Glomerular endothelial cell (primary cell): ENCODE data around the gene CACNB1. TPM values are rescaled to one million over a fixed set of nuclear protein-coding genes. Genes with fewer than 3 reads are reported as not detected.
A peak's percentile ranks its signal among the peaks of the same experiment; 100 is the strongest.

ENCODE experiments used
- DNase-seq: peaks from one replicate; pipeline ENCODE4 v3.0.0-alpha.2; 2011; ENCODE audit warnings: low read depth, low spot score; ENCODE audit errors: extremely low read depth
- total RNA-seq: library from RNA; depleted of rRNA; stranded (reverse); fragments of >200 nt; gene quantifications from 2 replicates; pipeline ENCODE4 v1.2.3, GENCODE V29; 2015

CACNB1 gene
- 4.4 and 6.6 TPM in 2 replicates for total RNA-seq

DNA sequence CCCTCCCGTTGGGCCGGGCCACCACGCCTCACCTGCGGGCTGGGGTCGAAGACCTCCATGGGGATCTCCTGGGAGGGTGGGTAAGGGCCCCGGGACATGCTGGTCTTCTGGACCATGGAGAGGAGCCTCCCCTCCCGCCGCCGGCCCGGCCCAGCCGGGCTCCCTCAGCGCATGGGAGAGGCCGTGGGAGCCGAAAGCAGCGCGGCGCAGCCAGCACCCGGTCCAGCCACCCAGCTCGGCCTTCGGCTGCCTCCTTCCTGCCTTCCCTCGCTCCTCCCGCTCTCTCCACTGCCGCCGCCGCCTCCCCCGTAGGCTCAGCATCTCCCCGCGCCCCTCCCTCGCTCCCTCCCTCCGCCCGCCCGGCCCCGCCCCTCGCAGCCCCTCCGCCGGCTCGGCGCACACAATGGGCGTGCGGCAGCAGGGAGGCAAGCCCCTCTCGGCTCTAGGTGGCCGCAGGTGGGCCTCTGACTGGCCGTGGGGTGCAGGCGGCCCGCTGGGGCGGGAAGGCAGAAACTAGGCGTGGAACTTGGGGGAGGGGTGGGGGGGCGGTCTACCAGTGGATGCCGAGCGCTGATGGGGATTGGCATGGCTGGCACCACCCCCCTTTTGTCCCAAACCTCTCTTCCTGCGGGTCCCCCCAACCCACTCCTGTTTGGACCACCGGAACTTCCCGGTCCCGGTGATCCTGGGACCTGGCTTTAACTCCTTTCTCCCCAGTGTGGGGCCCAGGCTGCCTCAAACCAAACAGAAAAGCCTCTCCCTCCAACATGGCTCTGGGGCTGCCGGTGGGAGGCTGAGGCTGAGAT lies at the start of gene CACNB1:
CACNB1 (minus strand) TSS at position 290 of the 806 bp plus-strand sequence; CDS start at position 116, 174 bp downstream.
- no peak for DNase-seq

DNA sequence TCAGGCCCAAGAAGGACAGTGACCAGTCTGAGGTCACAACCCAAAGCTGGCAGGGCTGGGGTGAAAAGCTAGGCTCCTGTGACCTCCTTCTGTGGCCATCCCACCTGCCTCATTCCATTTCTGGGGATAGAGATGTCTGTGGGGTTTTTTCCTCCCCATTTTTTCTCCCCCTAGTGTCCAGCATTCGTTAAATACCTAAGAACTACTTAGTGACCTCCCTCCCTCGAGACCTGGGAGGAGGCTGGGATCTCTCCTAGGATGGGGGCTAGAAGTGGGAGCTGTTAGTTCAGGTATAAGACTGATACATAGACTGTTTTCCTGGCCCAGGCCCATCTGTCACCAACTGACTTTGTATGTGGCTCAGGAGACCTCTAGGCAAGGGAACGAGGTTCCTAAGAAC lies 48.8 kb upstream of the CACNB1 start:
- no peak for DNase-seq

DNA sequence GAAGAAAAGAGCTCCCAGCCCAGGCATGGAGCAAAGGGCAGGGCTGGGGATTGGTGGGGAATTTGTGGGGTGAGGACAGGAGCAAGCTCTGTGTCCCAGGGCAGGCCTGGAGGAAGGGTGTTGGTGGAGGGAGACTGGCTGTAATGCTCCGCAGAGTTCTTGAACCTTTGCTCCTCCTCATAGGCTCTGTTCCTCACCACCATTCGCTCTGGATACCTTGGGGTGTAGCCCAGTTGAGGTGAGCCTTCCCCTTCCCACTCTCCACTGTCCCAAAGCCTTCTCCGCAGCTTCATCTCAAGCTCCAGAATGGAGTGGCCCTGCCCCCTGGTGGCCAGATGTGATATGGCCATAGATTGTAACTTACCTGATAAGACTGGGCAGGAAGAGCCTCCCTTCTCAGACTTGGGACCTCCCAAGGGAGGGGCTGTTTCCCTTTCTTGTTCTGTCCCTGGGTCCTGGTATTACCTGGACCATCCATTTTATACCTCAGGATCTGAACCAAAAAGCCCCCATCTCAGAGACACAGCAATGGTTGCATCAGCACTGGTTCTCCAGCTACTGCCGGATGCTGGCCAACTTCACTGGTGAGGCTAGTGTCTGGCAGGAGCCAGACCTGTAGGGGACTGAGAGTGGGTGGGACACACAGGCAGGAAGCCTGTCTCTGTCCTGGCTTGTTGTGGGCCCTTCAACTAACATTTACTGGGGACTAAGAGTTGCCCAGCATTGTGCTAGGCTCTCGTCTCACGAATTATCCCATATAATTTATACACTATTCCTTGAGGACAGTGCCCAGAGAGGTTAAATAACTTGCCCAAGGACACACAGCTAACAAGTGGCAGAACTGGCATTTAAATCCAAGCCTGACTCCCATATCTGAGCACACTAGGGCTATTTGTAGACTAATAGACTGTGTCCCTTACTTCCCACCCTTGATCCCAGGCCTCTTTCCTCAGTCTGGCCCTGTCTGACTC lies 47.4 kb upstream of the CACNB1 start:
- peak; percentile 61 for DNase-seq

DNA sequence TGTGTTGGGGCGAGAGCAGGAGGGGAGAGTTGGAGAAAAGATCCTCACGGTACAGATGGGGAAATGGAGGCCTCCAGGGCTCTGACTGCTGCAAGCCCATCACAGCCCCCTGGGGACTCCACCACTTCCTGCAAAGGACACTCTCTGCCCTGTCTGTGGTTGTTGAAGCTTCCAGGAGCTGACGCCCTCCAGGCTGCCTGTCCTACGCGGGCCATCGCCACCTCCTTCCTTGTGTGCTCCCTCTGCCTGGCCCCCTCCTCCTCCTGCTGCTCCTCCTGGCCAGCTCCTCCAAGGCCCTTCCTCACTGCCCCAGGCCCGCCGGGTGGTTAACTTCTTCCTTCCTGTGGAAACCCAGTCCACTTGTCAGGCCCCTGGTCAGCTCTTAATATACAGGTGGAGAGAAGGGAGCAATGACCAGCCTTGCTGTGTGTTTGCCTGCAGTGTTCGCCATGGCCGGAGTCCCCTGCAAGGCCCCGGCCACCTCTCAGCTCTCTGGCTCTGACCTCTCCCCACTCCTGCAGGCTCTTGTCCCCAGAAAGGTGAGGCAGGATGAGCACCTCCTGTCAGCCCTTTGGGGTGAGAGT lies 46.6 kb upstream of the CACNB1 start:
- no peak for DNase-seq

DNA sequence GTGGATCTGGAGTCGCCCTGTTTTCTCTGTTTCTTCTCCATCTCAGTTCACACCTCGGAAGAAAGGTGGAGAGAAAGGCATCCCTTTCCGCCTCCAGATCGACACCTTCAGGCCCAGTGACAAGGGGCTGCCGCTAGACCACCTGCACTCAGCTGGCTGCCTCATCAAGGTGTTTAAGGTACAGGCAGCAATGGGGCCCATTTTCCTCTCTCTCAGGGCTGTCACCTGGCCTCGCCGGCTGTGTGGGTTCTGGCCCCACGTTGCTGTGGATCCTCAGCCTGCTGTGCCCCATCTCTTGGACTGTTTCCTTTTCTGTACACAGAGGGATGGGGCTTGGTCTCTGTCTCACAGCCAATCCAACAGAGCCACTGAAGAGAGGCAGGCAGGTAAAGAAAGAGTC lies 45.7 kb upstream of the CACNB1 start:
- no peak for DNase-seq

DNA sequence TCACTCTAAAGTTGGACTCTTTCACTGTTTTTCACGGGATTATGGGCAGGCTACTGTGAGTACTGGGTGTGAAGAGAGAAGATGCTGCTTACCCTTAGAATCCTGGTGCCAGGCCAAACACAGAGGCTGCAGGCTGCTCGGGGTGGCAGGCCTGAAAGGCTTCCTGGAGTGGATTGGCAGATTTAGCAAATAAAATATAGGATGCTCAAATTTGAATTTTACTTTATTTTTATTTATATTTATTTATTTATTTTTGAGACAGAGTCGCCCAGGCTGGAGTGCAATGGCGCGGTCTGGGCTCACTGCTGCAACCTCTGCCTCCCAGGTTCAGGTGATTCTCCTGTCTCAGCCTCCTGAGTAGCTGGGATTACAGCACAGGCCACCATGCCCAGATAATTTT lies 43.2 kb upstream of the CACNB1 start:
- no peak for DNase-seq

DNA sequence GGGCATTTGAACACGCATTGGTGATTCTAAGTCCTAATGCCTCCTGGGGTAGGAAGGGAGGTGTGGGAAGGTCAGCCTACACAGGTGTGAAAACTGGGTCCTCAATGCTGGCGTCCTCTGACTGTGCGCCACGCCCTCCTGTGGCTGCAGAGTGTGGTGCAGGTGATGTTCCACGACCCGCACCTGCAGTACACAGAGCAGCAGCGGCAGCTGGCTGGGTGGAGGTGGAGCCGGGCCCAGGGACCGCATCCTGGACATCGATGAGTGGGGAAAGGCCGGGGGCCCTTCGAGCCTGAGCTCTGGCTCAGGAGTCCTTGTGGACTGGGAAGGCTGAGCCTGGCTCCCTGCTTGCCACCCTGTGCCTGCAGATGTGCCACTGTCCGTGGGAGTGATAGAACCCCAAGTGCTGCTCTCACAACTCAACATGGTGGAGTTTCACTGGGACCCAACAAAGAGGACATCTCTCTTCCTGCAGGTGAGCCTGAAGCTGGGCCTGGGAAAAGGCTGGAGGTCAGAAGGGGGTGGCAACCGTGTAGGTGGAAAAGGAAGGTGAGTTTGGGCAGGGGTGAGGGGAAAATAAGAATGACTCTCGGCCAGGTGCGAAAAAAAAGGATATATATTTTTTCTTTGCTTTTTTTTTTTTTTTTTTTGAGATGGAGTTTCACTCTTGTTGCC lies 42.3 kb upstream of the CACNB1 start:
- no peak for DNase-seq

DNA sequence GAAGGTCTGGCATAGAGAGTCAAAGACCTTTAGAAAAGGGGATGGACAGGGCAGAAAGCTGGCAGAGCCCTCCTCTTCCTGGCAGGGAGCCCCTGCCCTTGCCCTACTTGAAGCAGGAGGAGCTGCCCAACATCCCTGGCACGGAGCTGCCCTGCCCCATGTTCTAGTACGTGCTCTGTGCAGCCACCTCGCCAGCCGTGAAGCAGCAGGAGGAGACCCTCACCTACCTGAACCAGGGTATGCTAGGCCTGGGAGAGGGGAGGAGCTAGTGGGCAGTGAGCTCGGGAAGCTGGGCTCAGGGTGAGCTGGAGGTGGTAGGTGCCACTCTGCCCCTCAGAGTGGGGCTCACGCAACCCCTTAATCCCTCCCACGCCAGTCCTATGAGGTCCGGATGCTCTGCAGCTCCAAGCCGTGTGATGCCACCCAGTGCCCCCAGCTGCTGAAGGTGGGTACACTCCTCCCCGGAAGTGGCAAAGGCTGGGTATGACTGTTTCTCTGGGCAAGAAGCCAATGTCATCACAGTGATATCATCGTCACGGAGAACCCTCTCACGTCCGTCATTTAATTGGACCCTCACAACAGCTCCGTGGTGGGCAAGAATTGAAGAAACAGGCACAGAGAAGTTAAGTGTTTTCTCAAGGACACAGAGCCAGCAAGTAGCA lies 41.0 kb upstream of the CACNB1 start:
- DNase-seq, result no peak

DNA sequence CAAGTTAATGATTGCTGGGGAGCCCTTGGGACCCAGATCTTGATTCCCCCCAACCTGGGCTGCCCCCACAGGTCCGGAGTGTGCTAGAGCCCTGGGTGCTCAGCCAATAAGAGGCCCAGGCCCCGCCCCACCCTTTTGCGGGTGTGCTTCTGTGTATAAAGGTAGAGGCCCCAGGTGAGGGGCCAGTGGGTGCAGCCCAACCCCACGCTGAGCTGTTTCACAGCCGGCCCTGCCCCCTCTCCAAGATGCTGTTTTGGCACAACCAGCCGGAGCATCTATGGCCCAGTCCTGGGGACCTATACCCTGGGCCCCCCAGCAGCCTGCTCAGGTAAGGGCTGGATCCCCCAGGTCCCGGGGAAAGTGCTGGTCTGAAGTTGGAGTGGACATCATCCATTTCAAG lies 40.1 kb upstream of the CACNB1 start:
- DNase-seq, result no peak

DNA sequence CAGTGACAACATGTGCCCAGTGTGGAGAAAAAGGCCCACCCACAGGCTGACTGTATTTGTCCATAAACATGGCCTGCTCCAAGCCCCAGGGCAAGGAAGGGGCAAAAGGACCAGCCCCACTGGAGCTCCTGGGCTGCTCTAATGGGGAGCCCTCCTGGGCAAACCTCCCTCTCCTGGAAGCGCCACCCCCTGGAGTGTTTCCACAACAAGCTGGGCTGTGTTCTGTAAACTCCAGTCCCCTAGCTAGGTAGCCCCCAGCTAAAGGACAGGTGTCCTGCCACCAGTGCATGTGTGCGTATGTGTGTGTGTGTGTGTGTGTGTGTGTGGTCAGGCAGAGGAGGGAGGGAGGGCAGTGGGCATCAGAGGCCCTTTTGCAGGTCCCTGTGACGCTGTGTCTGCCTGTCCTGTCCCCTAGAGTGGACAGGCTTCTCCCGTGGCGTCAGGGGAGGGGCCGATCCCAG lies 39.5 kb upstream of the CACNB1 start:
- no peak for DNase-seq

DNA sequence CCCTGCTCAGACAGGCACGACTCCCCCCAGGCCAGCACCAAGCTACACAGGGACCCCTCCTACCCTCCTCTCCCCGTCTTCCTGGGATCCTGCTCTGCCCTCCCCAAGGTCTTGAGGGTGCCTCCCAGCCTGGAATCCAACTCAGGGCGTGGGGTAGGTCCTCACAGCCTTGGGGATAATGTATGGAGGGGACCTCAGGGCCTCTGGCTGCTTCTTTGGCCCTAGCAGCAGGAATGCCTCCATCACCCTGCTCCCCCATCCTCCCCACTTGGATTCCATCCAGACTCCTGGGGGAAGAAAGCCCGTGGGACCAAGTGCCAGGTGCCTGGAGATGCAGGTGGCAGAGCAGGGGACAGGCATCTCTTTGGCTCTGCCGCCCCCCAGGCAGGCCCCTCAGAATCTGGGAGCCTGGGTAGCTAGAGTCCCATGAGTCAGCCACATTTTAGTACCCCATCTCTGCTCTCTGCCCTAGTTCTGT lies 39.0 kb upstream of the CACNB1 start:
- DNase-seq, result no peak

DNA sequence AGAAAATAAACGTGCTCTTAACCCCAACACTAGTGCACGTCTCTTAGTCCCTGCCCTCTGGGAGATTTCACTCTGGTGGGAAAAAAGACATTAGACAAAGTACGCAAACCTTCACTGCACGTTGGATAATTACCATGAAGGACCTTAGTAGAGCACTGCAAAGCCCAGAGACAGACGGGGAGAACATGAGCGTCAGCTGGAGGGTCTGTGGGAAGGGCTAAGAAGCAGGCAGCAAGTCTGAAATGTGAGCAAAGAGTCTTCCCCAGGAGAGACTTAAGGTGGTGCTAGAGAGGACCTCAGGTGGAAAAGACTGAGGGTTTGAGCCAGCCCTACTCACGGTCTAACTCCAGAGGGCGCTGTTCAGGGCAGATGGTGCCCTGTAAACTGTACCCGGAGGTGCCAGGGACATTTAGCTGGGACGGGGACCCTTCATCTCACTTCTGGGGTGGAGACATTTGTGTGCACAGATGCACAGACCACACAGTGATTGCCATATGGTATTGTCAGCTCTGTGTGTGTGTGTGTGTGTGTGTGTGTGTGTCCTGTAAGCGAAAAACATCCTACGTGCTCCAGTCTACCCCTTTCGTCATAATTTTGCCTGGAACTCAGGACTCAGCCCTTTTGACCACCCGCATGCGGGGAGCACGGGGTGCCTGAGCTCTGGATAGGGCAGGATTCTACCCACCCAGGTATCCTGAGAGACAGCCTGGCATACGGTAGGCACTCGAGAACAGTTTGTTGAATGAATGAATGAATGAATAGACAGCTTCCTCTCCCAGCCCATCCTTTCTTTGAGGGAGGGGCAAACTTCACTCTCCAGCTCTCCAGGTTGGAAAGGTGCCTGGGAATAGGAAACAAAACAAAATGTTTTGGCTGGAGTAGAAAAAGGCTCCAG lies 38.3 kb upstream of the CACNB1 start:
- DNase-seq, result peak; percentile 34

DNA sequence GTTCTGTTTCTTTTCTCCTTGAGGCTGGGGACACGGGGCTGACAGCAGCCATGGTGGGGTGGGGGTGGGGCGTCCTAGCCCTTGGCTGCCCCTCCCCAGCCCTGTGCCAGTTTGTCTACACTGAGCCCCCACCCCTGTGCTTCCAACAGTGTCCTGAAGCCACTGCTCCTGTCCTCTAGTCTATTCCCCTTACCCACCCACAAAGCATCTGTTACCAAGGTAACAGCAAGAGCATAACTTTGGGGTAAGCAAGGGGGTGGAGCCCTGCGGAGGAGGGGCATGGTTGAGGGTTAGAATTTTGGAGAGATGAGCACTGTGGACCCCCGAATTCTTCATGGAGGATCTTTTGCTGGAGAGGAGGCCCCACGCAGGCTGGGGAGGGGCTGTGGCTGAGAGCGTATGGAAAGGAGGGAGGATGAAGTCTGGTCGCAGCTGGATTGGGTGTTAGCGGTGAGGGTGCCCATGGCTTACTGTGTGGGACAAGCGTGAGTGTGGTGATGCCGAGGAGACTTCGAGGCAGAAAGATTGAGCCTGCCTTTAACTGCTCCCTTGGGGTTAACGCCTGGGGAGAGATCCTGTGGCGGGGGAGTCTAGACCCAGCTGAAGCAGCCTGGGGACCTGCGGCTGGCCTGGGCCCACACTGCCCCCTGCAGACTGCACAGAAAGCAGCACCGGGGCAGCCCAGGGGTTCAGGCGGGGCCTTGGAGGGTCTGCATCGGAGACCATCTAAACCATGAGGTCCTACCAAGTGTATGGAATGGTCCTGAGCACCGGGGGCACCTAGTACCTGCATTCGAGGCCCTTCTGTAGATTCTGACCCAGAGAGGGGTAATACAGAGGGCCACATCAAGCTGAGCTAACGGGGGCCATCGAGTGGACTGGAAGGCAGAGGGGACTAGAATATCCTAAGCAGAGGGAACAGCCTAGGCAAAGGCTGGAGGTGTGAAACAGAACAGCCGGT lies 34.4 kb upstream of the CACNB1 start:
- DNase-seq, result no peak

DNA sequence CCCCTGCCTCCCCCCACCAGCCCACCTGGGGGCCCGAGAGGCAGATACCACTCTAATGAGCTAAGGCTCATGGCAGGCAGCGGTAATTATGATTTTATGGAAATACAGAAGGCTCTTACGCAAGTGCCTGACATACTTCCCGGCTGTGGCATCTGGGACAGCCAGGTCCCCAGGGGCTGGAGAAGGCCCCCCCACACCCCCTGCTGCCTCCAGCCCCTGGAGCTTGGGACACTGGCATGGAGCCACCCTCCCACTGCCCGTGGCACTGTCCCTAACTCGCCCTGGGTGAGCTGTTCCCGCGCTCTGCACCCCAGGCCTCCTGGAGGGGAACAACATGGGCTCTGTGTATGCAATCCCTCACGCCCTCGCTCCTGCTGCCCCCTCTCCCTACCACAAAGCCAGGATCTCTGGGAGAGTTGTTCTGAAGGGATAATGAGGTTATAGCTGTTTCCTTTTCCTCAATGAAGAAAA lies 33.7 kb upstream of the CACNB1 start:
- DNase-seq, result no peak

DNA sequence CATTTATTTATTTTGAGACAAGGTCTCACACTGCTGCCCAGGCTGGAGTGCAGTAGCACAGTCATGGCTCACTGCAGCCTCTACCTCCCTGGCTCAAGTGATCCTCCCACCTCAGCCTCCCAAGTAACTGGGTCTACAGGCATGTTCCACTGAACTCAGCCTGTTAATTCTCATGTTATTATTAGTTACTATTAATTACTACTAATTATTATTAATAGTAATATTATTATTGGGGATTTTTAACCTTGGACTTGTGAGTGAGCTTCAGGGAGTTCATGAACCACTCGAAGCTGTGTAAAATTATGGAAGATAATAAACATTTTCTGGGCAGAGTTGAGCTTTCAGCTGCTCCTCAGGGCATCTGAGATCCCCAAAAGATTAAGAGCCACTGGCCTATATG lies 32.9 kb upstream of the CACNB1 start:
- no peak for DNase-seq

DNA sequence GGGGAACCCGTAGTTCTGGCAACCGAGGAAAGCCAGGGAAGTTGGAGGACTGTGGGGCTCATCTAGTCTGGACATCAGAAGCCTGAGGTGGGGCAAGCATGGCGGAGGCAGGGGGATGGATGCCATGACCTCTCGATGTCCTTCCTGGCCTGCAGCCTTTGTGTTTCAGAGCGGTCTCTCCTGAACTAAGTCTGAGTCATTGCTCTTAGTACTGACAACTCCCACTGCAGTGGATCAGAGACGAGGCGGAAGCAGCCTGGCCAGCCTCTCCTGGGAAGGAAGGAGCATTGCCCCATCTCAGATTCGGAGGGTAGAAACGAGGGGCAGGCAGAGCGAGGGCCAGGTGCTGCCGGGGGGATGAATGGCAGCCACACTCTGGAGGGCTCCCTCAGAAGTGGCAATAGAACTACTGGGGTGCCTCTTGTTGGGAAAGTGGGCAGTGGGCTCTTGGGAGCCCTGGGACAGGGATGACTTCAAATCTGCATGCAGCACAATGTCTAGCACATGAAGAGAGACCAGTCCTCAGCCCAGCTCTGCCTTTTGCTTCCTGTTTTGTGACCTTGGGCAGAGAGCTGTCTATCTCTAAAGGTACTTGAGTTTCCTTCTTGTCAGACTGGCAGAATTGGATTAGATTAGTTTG lies 31.9 kb upstream of the CACNB1 start:
- DNase-seq, result no peak

DNA sequence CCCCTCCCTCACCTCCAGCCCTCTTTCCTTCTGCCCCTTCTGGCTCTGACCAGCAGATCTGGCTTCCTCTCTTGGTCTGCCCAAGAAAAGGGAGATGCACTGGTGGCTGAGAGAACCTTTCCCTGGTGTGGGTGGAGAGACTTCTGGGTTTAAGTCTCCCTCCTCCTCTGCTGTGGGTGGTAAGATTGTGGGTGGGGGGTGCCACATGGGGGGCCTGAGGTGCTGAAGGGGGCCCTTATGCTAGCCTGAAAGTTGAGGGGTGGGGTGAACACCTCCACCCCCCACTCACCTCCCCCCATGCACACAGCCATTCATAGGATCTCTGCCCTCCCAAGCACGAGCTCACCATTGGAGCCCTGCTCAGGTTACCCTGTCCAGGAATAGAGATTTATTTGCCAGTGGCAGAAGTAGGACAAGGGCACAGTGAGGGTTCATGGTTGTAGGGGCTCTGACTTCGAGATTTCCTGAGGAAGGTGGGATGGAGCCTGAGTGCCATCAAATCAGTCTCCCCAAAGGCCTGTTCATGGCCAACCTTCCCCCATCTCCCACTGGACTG lies 30.0 kb upstream of the CACNB1 start:
- DNase-seq, result no peak
